Activated naive CD4-positive, alpha-beta T cell treated with anti-CD3 and anti-CD28 coated beads, Interleukin-2, amount 50 U/mL, for 24 hours (primary cell): Measurements from ENCODE around the gene IL21R.

ENCODE experiments used
- H3K27ac Mint-ChIP-seq: one replicate; pipeline ENCODE4 v1.8.0; 2021; ENCODE audit warnings: mild to moderate bottlenecking, mixed read lengths
- H3K27me3 Mint-ChIP-seq: one replicate; pipeline ENCODE4 v1.8.0; 2021; ENCODE audit warnings: mixed read lengths
- H3K36me3 Mint-ChIP-seq: one replicate; pipeline ENCODE4 v1.8.0; 2021; ENCODE audit warnings: mixed read lengths
- H3K4me1 Mint-ChIP-seq: one replicate; pipeline ENCODE4 v1.8.0; 2021; ENCODE audit warnings: mixed read lengths
- H3K4me3 Mint-ChIP-seq: one replicate; pipeline ENCODE4 v1.8.0; 2021; ENCODE audit warnings: mild to moderate bottlenecking, mixed read lengths
- H3K9me3 Mint-ChIP-seq: one replicate; pipeline ENCODE4 v1.8.0; 2021; ENCODE audit warnings: mixed read lengths

IL21R gene

DNA sequence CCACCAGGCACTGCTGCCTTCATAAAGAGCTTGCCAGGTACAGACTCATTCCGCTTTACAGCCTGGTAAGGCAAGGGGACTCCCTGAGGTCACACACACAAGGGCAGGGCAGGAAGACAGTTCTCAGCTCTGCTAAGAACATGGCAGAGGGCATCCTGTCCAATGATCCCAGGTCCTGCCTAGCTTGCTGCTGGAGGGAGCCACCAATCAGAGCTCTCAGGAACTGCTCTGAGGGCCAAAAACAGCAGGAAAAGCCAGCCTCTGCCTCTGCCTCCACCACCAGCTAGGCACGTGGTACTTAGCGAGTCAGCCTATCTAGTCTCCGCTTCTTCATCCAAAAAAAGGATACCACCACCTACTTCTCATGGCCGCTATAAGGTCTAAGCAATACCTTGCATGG lies 81.7 kb downstream of the IL21R start:
- Mint-ChIP-seq H3K9me3 (no peaks in the 10 kb centered on the region), H3K36me3 (peaks cover 10% of the 10 kb centered on the region), H3K4me3 (no peak overlapping the region), H3K27ac (no peak overlapping the region), H3K4me1 (no peaks in the 10 kb centered on the region), H3K27me3 (no peaks in the 10 kb centered on the region)

DNA sequence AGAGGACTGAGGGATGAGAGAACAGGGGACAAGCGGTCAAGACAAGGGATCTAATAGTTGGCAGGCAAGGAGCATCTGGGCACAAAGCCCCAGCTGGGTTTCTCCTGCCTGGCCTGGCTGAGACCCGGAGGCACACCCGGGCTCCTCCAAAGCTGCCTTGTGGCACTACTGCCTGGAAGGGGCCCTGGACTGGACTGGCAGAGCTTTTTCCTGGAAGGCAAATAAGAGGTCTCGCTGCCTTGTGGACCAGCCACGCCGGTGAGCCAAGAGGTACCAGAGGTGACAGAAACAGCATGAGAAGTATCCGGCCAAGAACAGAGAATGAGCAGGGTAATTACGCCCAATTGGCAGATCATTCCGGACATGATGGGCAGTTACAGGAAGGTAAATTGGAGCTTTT lies 83.2 kb downstream of the IL21R start:
- Mint-ChIP-seq H3K9me3 (no peaks in the 10 kb centered on the region), H3K27ac (peak overlapping the region; percentile 57), H3K4me1 (no peaks in the 10 kb centered on the region), H3K27me3 (no peaks in the 10 kb centered on the region), H3K4me3 (no peak overlapping the region), H3K36me3 (peaks cover 14% of the 10 kb centered on the region)

DNA sequence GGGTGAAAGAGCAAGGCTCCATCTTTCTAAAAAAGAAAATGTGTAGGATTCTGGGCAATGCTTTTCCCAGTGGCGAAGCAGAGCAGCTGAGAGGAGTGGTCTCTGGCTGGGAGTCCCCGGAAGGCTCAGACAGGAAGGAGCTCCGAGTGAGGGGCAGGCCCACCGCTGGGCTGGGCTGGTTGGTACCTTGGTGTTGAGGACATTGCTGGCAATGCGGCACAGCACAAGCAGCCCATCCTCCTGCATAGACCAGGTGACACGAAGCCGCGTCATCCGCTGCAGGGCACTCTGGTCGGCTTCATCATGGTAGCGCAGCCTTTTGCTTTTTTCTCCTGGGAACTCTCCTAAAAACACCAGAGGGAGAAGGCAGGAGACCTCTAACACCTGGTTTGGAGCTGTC lies 83.8 kb downstream of the IL21R start:
- Mint-ChIP-seq H3K9me3 (no peaks in the 10 kb centered on the region), H3K4me3 (no peak overlapping the region), H3K27ac (no peak overlapping the region), H3K27me3 (no peaks in the 10 kb centered on the region), H3K36me3 (peaks cover 12% of the 10 kb centered on the region), H3K4me1 (no peaks in the 10 kb centered on the region)

DNA sequence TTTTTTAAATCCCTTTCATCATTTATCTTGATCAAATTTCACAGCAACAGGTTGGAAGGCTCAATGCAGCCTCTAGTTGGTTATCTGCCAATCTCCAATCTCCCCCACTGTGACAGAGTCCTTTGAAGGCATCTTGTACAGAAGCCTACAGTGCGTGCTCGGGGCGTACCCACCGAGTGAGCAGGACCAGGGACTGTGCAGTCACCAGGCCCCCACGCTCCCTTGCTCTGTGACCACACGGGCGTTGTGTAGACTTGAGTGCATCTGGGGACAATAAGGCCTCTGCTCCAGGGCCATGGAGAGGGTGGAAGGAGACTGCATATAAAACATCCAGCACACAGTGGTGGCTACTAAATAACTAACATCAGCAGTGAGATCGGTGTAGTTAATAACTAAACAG lies 84.4 kb downstream of the IL21R start:
- Mint-ChIP-seq H3K27ac (peak overlapping the region; percentile 14), H3K36me3 (peaks cover 12% of the 10 kb centered on the region), H3K4me1 (no peaks in the 10 kb centered on the region), H3K9me3 (no peaks in the 10 kb centered on the region), H3K27me3 (no peaks in the 10 kb centered on the region), H3K4me3 (no peak overlapping the region)

DNA sequence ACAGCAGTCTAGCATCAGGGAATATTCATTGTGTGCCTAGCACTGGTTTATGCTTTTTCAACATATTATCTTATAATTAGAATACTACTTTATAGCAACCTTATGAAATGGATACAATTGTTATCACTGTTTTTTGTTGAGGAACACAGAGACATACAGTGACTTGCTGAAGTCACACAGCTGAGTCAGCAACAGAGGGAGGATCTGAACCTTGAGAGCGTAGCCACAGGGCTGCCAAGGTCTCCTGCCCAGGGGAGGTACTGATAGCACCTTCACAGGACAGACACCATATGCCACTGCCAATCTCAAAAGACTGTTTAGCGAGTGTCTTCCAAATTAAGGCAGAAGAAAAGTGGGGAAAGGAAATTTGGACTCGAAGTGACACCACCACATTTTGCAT lies 84.8 kb downstream of the IL21R start:
- Mint-ChIP-seq H3K27me3 (no peaks in the 10 kb centered on the region), H3K4me1 (no peaks in the 10 kb centered on the region), H3K9me3 (no peaks in the 10 kb centered on the region), H3K36me3 (peaks cover 12% of the 10 kb centered on the region), H3K4me3 (no peak overlapping the region), H3K27ac (peak overlapping the region; percentile 14)

DNA sequence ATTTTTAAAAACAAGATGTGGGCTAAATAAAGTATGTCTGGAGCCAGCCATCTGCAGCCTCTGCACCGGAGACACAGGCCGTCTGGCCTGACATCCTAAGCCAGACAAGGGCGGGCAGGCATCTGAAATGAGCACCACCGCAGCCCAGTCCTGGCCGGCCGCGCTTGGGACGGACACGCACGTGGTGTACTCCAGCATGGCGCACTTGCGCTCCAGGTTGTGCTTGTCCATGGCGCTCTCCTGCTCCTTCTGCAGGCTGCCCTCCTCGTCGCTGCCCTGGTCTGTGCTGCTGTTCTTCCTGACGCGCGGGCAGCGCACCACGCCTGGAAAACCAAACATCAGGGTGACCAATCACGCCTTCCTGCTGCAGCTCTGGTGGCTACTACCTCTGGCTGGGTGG lies 87.4 kb downstream of the IL21R start:
- peaks cover 9% of the 10 kb centered on the region for H3K36me3 Mint-ChIP-seq
- H3K9me3 Mint-ChIP-seq, result no peaks in the 10 kb centered on the region
- H3K4me1 Mint-ChIP-seq, result no peaks in the 10 kb centered on the region
- H3K27me3 Mint-ChIP-seq, result no peaks in the 10 kb centered on the region
- no peak overlapping the region for H3K27ac Mint-ChIP-seq
- H3K4me3 Mint-ChIP-seq, result no peak overlapping the region

DNA sequence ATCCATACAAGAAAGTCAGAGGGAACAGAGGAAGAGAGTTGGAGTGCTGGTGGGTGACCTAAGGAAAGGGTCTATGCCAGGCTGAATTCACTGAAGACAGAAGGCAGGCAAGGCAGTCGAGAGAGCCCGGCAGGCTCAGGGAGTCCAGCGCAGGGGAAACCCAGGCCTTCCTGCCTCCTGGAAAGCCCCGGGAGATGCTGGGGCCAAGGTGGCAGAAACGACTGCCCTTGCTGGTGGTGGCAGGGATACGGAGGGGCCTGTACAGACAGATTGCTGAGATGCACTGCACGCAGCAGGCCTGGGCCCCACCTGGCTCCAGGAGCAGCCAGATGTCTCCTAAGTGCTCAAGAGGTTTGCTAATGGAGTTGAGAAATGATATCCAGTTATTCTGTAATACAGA lies 87.9 kb downstream of the IL21R start:
- H3K4me3 Mint-ChIP-seq, result no peak overlapping the region
- H3K27me3 Mint-ChIP-seq, result no peaks in the 10 kb centered on the region
- H3K9me3 Mint-ChIP-seq, result no peaks in the 10 kb centered on the region
- H3K27ac Mint-ChIP-seq, result no peak overlapping the region
- H3K36me3 Mint-ChIP-seq, result peaks cover 14% of the 10 kb centered on the region
- no peaks in the 10 kb centered on the region for H3K4me1 Mint-ChIP-seq

DNA sequence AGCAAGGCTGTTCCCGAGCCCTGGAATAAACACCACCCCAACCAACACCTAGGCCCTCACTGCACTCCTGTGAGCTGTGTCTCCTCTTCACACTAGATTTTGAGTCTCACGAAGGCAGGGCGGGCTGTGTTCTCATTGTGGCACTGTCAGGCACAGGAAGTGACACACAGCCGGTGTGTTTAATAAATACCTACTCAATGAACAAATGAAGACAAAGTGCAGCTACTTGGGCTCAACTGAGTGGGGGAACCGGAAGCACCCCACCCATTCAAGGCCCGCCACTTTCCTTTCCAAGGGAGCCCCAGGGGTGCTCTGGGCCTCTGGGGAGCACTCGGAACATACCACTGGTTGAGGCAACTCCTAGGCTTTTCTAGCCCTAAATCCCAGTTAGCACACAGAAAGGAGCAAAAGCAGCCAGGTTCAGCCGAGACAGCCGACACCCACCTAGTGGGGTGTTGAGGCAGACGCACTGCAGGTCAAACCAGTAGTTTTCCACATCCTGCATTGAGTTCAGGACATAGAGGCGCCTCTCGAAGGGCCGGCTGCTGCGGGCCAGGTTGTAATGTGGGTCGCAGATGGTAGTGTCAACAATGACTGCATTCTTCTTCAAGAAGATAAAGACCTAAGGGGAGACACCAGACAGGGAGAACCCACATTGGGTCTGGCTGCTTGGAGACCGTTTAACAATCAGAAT lies 90.1 kb downstream of the IL21R start:
- H3K4me1 Mint-ChIP-seq, result no peaks in the 10 kb centered on the region
- no peak overlapping the region for H3K4me3 Mint-ChIP-seq
- peaks cover 12% of the 10 kb centered on the region for H3K36me3 Mint-ChIP-seq

DNA sequence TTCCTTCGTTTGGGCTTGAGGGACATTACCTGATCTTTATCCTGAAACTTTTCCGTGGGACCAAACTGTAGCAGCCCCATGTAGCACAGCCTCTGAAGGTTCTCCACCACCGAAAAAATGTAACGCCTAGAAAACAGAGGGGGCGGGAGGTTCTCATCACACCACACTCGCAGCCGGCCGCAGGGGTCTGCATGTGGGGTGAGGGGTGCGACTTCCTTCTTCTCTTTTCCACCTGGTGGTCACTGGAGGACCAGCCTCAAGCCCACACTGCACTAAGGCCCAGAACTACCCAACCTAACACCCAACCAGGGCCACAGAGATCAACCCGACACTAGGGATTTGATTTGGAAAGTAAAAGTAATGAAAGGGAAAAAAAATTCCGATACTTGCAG lies 90.6 kb downstream of the IL21R start:
- Mint-ChIP-seq H3K9me3 (no peaks in the 10 kb centered on the region), H3K4me3 (no peak overlapping the region), H3K27me3 (no peaks in the 10 kb centered on the region), H3K27ac (peak overlapping the region; percentile 30), H3K4me1 (no peaks in the 10 kb centered on the region), H3K36me3 (peaks cover 13% of the 10 kb centered on the region)

More for the DNA sequence above, 90.1 kb downstream of the IL21R start:
- Mint-ChIP-seq H3K9me3 (no peaks in the 10 kb centered on the region), H3K27ac (peak overlapping the region; percentile 21), H3K27me3 (no peaks in the 10 kb centered on the region)

DNA sequence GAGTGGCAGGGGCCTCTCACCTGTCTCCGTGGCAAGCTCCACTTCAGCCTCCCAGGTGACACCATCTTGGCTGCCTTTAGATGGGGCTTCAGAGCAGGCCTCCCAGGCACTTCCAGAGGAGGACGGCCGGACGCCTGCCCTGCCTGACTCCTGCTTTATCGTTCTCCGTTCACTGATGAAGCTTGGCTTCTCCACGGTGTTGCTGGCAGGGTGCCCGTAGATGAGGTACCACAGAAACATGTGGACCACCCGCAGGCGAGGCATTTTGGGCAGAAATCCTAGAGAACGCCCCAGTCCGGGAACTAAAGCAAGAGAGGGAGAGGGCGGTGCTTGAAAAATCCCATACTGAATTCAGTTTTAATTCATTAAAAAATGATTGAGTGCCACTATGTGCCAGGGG lies 93.2 kb downstream of the IL21R start:
- Mint-ChIP-seq H3K4me3 (no peak overlapping the region), H3K4me1 (no peaks in the 10 kb centered on the region), H3K27me3 (no peaks in the 10 kb centered on the region), H3K9me3 (no peaks in the 10 kb centered on the region), H3K36me3 (peaks cover 13% of the 10 kb centered on the region), H3K27ac (no peak overlapping the region)

DNA sequence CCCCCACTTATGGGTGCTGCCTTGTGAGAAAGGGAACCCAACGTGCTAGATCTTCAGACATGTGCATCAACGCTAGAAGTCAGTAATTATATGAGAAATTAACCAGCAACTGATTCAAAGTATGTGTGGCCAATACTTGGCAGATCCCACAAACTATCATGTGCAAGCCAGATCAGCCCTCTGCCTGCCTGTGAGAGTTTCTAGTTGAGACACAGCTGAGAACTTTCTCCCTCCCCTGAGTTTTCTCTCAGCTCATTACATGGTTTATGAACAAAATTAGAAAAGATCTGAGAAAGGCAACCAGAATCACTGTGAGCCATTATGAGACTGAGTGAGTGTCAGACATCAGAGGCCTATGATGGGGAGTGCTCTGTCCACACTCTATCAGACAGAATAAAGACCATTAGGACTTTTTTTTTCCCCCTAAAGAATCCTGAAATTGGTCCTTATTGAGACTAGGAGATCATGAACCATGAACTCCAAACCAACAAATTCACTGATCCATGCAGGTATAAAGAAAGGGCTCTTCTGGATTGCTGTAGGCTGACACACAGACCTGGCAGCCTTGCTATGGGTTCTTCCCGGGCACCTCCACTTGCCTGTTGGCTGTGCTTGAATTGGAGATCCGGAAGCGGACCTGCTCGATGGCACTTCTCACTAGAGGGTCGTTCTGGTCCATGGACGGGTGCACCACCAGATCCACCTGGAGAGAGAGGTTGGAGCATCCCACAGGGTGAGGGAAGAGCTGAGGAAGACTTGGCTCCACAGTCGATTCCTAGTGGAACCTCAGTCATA lies 96.3 kb downstream of the IL21R start:
- no peaks in the 10 kb centered on the region for H3K27me3 Mint-ChIP-seq
- H3K9me3 Mint-ChIP-seq, result no peaks in the 10 kb centered on the region
- no peaks in the 10 kb centered on the region for H3K4me1 Mint-ChIP-seq
- peaks cover 16% of the 10 kb centered on the region for H3K36me3 Mint-ChIP-seq
- H3K4me3 Mint-ChIP-seq, result no peak overlapping the region
- H3K27ac Mint-ChIP-seq, result no peak overlapping the region

DNA sequence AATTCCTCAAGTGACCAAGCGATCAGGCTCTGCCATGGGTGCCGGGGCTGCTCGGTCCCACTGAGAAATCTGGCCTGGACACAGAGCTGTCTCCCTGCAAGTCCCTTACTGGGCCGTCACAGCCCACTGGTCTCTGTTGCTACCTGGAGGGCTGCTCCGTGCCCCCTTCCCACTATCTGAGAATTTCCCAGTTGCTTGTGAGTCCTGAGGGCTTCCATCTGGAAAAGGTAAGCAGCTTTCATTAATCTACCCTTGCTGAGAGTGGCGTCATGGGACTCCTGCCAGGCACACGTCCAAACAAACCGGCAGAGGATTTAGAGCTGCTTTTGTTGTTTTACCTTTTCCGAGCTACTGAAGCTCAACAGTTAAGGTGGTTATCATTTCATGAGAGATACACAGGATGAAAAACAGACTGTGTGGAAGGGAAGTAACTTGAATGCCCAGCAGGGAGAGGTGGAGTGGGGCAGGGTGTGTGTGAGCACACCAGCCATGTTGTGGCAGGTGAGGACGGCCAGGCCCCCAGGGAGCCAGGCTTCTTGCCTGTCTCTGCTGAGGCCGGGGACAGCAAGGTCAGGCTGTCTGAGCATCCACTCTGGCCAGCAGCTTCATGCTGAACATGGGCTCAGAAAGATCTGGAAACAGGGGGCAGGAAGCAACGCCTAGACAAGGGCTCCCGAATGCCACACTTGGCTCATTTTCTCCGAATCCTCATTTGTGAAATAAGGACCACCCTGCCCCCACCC lies 97.1 kb downstream of the IL21R start:
- no peaks in the 10 kb centered on the region for H3K4me1 Mint-ChIP-seq
- H3K27me3 Mint-ChIP-seq, result no peaks in the 10 kb centered on the region
- H3K9me3 Mint-ChIP-seq, result no peaks in the 10 kb centered on the region
- H3K4me3 Mint-ChIP-seq, result no peak overlapping the region
- no peak overlapping the region for H3K27ac Mint-ChIP-seq
- peaks cover 24% of the 10 kb centered on the region for H3K36me3 Mint-ChIP-seq

DNA sequence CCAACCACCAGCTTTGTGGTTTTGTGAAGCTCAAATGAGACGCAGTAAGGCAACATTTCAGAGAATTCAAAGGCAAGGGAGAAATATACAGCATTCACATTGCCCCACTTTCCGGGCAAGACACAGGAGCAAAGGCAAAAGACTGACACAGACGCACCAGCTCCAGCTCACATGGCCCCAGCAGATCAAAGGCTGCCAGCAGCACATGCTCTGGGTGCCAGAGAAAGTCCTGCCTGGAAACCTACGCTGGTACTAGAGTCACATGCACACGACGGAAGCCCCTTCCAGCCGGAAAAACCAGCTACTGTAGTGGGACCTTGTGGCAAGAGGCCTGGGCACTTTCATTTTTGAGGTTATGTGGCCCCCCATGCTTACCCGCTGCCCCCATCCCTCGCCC lies 97.7 kb downstream of the IL21R start:
- Mint-ChIP-seq H3K4me3 (no peak overlapping the region), H3K36me3 (peaks cover 20% of the 10 kb centered on the region), H3K27ac (no peak overlapping the region), H3K4me1 (no peaks in the 10 kb centered on the region), H3K27me3 (no peaks in the 10 kb centered on the region), H3K9me3 (no peaks in the 10 kb centered on the region)

DNA sequence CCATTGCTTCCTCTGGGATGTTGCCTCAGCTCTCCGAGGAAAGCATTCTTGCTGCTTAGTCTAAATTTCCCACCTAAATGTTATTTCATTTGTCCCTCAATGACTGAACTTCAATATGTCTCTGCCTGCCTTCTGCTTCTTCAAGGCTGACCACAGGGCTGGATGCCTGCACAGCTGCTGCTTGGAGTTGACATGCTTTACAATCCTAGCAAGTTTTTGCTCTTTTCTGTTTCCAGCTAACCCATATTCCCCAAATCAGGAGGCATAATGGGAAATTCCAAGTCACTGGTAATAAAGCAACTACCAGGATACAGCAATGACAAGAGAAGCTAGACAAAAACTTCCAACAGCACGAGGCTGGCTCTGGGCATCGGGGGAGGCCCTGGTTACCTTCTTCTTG lies 98.8 kb downstream of the IL21R start:
- Mint-ChIP-seq H3K36me3 (peaks cover 21% of the 10 kb centered on the region), H3K27ac (no peak overlapping the region), H3K4me1 (no peaks in the 10 kb centered on the region), H3K4me3 (no peak overlapping the region), H3K27me3 (no peaks in the 10 kb centered on the region), H3K9me3 (no peaks in the 10 kb centered on the region)
